OCI-LY7 (cell line): ENCODE data around the gene PRR16.

Experiments
- CTCF ChIP-seq: fragments of 200-600 bp; sonication (generic); conservative IDR thresholded peaks from 2 replicates; pipeline ENCODE4 v1.5.1; 2014; ENCODE audit warnings: mild to moderate bottlenecking, antibody characterized with exemption, low read length, moderate library complexity, mixed read lengths
- EZH2phosphoT487 ChIP-seq: fragments of 200-600 bp; sonication (generic); IDR thresholded peaks from 2 replicates; pipeline ENCODE4 v1.6.1; 2018; ENCODE audit warnings: low read depth, borderline replicate concordance, mild to moderate bottlenecking, mixed run types, antibody characterized with exemption, low read length, moderate library complexity, mixed read lengths

DNA sequence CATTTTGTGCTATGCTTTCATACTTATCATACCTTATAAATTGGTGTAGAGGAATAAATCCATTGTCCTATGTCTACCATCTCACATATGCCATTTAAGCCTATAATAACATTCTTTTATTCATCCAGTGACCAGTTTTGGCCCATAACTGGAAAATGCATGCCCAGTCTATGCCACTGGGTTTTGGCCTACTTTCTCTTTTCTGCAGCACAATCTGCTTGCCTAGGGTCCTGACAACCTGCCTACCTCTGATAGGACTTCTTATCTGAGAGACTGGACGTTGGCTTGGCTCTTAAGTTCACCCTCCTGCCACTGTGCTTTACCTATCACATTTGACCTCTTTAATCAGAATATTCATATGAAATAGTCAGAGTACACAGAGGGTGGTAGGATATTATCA is 103.0 kb downstream of the PRR16 start:
- no peak for TF ChIP-seq CTCF
- TF ChIP-seq EZH2phosphoT487, result no peak
